Measurements from ENCODE around the gene STK25.
"Not testable (repeated sequence)": the region's sequence is repeated elsewhere in the genome, so short reads cannot be mapped to it uniquely, and the experiment has no call there.

STK25 gene

GRCh38 chr2:241463276-241464135 lies 44.9 kb downstream of the STK25 start:
- DNase-seq (ENCODE audit: low read depth) = no peak

GRCh38 chr2:241461693-241462677 lies 46.4 kb downstream of the STK25 start:
- no peak for DNase-seq (ENCODE audit: low read depth)

DNA sequence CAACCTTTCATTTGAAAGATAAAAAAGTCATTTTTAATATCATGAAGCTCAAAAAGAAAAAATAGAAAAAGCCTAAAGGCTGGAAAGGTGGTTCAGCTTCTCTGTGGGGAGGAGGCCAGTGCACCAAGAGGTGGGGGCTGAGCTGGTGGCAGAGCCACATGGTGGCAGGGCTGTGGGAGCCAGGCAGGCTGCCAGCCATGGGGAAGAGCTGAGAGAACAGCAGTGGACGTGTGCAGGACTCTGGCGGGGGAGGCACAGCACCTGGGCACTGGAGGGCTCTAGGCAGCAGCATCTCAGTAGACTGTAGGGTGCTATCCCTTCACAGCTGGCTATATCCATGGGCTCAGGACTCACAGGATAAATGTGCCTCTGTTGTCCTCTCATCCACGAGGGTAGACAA lies 47.8 kb downstream of the STK25 start:
- no peak for DNase-seq (ENCODE audit: low read depth)

- DNase-seq (ENCODE audit: low read depth) = no peak
These were observed 48.9 kb downstream of the STK25 start for GRCh38 chr2:241459520-241459919.

DNA sequence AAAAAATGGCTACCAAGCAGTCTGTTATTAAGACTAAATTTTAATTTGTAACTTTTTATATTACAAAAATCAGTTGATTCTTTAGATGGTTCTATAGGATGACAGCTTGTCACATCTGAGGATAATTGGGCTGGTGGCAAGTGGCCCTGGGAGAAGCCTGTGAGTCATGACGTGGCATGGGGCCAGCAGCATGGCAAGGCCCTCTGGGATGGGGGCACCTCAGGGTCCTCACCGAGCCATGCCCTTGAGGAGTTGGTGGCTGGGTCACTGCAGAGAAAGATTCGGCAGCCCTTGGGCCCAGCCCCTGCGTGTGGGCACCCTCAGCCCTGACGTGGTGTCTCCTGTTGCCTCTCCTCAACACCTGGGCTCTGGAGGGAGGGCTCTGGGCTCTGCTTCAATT lies 49.7 kb downstream of the STK25 start:
- no peak for DNase-seq (ENCODE audit: low read depth)

DNA sequence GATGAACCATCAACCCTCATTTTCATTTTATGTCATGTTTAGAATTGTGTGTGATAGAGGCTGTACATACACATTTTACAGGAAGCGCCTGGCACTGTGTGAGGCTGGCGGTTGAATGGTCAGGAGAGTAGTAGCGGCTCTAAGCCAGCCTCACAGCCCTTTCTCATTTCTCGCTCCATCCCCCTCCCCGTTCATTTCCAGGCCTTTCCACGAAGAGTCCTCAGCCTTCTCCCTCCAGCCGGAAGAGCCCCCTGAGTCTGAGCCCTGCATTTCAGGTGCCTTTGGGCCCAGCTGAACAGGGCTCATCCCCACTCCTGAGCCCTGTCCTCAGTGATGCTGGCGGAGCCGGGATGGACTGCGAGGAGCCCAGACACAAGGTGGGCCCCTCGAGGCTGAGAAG lies 51.8 kb downstream of the STK25 start:
- DNase-seq (ENCODE audit: low read depth) = no peak

DNA sequence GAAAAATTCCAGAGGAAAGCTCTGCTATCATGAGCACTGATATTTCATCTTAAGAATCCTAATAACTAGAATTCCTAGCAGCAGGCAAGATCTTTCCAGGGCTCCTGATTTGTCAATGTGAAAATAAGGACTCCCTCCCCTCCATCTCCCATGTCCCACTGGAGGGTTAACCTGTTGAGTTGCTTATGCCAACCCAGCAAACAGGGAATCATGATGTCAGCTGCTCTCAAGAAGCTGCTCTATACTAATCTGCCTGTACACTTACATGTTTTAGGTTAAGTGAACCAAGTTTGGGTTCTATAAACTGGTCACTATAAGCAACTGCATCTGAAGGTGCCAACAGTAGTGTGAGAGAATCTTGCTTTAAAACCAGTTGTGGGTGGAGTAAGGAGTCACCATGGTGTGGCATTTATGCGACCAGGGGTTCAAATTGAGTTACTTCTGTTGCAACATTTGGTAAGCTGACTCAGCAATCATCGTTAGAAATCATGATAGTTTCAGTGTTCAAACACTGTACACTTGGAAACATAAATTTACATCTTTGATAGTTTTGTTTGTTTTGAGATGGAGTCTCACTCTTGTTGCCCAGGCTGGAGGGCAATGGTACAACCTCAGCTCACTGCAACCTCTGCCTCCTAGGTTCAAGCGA lies 53.4 kb downstream of the STK25 start:
- DNase-seq (ENCODE audit: low read depth) = no peak

- not testable (repeated sequence) for DNase-seq (ENCODE audit: low read depth)
These were observed 54.5 kb downstream of the STK25 start for GRCh38 chr2:241453919-241454318.

DNA sequence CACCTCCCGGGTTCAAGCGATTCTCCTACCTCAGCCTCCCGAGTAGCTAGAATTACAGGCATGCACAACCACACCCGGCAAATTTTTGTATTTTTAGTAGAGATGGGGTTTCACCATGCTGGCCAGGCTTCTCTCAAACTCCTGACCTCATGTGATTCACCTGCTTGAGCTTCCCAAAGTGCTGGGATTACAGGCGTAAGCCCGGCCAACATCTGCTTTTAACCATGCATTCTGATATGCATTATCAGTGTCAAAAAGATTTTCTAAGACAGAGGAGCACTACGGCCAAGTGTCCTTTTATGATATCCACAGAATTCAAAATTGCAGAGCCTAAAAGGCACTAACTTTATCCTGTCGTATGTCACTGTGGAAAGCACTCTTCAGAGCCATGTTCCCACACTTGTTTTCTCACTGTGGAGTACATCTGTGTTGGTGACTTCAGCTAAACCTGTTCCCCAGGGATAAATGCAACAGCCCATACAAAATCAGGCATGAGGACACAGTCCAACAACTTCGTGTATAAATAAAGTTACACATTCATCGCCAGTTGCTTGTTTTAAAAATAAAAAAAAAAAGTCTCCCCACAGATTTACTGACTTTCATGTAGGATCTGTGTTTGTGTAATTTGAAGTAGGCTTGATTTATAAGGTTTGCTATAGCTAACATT lies 56.4 kb downstream of the STK25 start:
- DNase-seq (ENCODE audit: low read depth) = no peak

DNA sequence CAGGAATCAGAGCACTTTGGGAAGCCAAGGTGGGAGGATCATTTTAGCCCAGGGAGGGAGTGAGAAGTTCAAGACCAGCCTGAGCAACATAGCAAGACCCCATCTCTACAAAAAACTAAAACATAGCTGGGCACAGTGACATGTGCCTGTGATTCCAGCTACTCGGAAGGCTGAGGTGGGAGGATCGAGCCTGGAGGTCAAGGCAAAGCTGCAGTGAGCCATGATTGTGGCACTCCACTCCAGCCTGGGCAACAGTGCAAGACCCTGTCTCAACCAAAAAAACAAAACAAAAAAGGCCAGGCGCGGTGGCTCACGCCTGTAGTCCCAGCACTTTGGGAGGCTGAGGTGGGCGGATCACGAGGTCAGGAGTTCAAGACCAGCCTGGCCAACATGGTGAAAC lies 58.3 kb downstream of the STK25 start:
- DNase-seq (ENCODE audit: low read depth) = not testable (repeated sequence)

DNA sequence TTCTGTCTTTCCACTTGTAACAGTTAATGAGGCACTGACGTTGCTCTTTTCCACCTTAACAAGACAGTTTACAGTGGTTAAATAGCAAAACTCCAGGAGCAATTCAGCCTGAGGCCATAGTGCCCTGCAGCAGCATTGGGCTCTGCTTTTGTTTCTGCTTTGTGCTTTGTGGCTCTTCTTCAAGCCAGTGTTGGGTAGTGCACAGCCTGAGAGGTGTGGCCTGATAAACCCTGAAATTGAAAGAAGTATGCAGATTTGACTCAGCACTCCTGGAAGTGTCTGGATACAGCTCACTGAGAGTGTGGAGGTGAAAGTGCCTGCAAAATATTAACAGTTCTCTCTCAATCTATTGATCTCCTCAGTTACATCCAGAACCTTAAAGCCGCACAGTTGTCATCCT lies 63.0 kb downstream of the STK25 start:
- no peak for DNase-seq (ENCODE audit: low read depth)

DNA sequence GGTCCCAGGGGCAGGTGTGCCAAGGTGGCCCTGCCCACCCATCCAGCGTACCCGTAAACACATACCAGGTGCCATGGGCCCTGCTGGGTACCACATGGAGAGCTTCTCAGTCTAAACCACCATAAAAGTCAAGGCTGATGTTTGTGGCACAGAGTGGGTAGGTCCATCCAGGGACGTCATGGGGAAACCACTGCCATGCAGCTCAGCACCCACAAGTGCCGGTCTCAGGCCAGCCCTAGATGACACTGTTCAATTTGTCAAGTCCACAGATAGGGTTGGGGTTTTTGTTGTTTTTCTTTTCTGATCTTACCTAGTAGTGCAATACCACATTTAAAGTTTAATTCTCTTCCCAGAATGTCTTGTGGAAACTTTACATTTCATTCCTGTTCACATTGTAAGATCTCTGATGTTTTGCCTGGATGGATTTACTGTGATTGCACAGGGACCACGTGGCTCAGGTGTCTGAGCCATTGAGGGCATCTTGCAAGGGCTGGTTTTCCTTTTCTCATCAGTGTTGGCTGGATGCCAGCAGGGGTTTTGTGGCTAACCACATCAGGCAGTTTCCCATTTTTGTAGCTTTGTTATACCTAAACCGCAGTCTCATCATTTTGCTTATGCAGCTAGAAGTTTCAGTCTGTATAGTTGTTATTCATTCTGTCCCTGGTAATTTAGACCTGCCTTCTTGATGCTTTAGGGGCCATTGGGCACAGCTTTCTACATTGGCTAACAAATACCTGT lies 64.7 kb downstream of the STK25 start:
- DNase-seq (ENCODE audit: low read depth) = peak; percentile 78

All from activated gamma-delta T cell treated with anti-CD3 and anti-CD28 coated beads, Interleukin-2, amount 50 U/mL, for 16 hours (primary cell).